HepG2 (cell line): ENCODE data around the gene DQX1. TPM values are rescaled to one million over a fixed set of nuclear protein-coding genes. Genes with fewer than 3 reads are reported as not detected.

Source experiments
- MBNL3 ChIP-seq: fragments of 250-450 bp; sonication (Bioruptor Pico); conservative IDR thresholded peaks from 2 replicates; pipeline ENCODE4 v1.8.0; 2022; ENCODE audit warnings: mild to moderate bottlenecking, inconsistent platforms
- NCOA2 ChIP-seq: sonication (generic); formaldehyde crosslinking; IDR thresholded peaks from 2 replicates; pipeline ENCODE4 v1.8.0; 2022; ENCODE audit warnings: inconsistent platforms
- NFYC ChIP-seq: IDR thresholded peaks from 2 replicates; pipeline ENCODE4 v1.6.1; 2016; ENCODE audit warnings: missing genetic modification reagents, missing compliant biosample characterization
- ZNF230 ChIP-seq: sonication (generic); formaldehyde crosslinking; IDR thresholded peaks from 2 replicates; pipeline ENCODE4 v1.4.0; 2020; ENCODE audit warnings: mild to moderate bottlenecking, missing genetic modification reagents
- ZNF263 ChIP-seq: sonication (generic); formaldehyde crosslinking; IDR thresholded peaks from 2 replicates; pipeline ENCODE4 v1.4.0; 2020; ENCODE audit warnings: missing genetic modification reagents
- ZNF432 ChIP-seq: sonication (generic); formaldehyde crosslinking; IDR thresholded peaks from 2 replicates; pipeline ENCODE4 v1.5.0; 2020; ENCODE audit warnings: missing genetic modification reagents, mild to moderate bottlenecking, borderline replicate concordance
- polyA plus RNA-seq, 8 experiments: library from polyadenylated mRNA; depleted of rRNA in 3 of 8; stranded (reverse) in 7 of 8; unstranded in 1 of 8; fragments of >200 nt; fragmentation: Illumina TruSeq in 4 of 8; extraction: Trizol in 4 of 8; gene quantifications; 2 replicates each; pipeline versions ENCODE4 v1.2.1 to v1.2.3, GENCODE V29; 2011 to 2016; ENCODE audit warnings: low read depth in 4 of 8, missing spikeins in 1 of 8, mixed read lengths in 1 of 8; ENCODE audit not compliant: insufficient read depth in 1 of 8
- total RNA-seq, 5 experiments: library from RNA; depleted of rRNA; stranded (reverse); fragments of >200 nt; fragmentation: Illumina TruSeq; extraction: Trizol; gene quantifications; 2 replicates each; pipeline ENCODE4 v1.2.3, GENCODE V29; 2016; ENCODE audit warnings: low read depth in 1 of 5
- TF ChIP-seq, protein P1 (sequence below), 2 experiments: sonication (generic) in 1 of 2; formaldehyde crosslinking in 1 of 2; IDR thresholded peaks; 2 replicates each; pipeline versions ENCODE4 v1.6.1 to v1.9.0; 2014 to 2022; ENCODE audit warnings: antibody characterized with exemption in 1 of 2, borderline replicate concordance in 1 of 2, inconsistent platforms in 1 of 2, low read depth in 1 of 2, missing genetic modification reagents in 1 of 2

Gene DQX1
- total and polyA plus RNA-seq, 2 of the 13 experiments (the other 11 are each of a cell fraction or from before 2014, with no cell fraction given): 27.6 to 89.8 TPM

DNA sequence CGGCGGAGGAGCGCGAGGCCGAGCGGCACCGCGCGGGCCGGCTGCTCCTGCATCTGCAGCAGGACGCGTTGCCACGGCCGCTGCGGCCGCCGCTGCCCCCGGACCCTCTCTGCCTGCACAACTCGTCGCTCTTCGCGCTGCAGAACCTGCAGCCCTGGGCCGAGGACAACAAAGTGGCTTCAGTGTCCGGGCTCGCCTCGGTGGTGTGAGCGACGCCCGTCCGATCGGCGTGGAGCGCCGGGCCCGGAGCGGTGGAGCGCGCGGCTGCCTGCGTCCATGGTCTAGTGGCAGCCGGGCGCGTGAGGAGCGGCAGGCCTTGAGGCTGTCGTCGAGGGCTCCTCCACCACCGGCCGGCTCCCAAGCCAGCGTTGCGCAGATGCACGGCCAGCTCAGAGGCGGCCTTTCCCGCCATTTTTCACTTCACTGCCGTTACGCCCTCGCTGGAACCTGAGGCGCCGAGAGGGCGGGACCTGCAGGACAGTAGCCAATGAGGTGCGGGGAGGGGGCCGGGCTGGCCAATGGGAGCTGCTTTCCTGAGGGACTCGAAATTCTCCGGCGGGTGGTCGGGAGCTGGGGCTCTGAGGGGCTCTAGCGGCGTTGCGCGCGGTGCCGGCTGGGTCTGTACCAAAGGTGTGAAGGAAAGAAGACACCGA lies 9.9 kb downstream of the DQX1 start (continued):
- TF ChIP-seq, protein P1, sequence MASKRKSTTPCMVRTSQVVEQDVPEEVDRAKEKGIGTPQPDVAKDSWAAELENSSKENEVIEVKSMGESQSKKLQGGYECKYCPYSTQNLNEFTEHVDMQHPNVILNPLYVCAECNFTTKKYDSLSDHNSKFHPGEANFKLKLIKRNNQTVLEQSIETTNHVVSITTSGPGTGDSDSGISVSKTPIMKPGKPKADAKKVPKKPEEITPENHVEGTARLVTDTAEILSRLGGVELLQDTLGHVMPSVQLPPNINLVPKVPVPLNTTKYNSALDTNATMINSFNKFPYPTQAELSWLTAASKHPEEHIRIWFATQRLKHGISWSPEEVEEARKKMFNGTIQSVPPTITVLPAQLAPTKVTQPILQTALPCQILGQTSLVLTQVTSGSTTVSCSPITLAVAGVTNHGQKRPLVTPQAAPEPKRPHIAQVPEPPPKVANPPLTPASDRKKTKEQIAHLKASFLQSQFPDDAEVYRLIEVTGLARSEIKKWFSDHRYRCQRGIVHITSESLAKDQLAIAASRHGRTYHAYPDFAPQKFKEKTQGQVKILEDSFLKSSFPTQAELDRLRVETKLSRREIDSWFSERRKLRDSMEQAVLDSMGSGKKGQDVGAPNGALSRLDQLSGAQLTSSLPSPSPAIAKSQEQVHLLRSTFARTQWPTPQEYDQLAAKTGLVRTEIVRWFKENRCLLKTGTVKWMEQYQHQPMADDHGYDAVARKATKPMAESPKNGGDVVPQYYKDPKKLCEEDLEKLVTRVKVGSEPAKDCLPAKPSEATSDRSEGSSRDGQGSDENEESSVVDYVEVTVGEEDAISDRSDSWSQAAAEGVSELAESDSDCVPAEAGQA (IDR thresholded peaks at IDR 0.05; ENCODE audit: low read depth): 0 out of 2 replicates have a peak, but pooled peaks have one; percentile 1
- TF ChIP-seq, protein P1 (CRISPR knock-in tag; IDR thresholded peaks at IDR 0.05; ENCODE audit: borderline replicate concordance): no peak
- TF ChIP-seq ZNF230: no peak
- TF ChIP-seq NCOA2 (CRISPR knock-in tag): no peak
- no peak for TF ChIP-seq MBNL3 (CRISPR knock-in tag)
- peak; percentile 52; the same call in 1 of the 2 replicates for TF ChIP-seq NFYC (CRISPR knock-in tag)
- TF ChIP-seq ZNF263: no peak
- no peak for TF ChIP-seq ZNF432 (CRISPR knock-in tag)
